NCI-H82 treated with DMSO at 0.1 percent for 48 hours (cell line): ENCODE measurements around the gene CTU2.

Experiments used
- DNase-seq: peaks from one replicate; lab custom pipeline; 2025; ENCODE audit not compliant: unreplicated experiment; lab: John Stamatoyannopoulos, UW

CTU2 gene

GRCh38 chr16:88726981-88727380 lies 20.7 kb downstream of the CTU2 start:
- no peak for DNase-seq

- DNase-seq, result no peak
Observed at GRCh38 chr16:88727871-88728270, 21.6 kb downstream of the CTU2 start.

- no peak for DNase-seq
Observed at GRCh38 chr16:88730632-88731607, 24.6 kb downstream of the CTU2 start.

GRCh38 chr16:88731699-88732098 lies 25.4 kb downstream of the CTU2 start:
- DNase-seq, result no peak

GRCh38 chr16:88732172-88732960 lies 26.1 kb downstream of the CTU2 start:
- DNase-seq, result no peak

GRCh38 chr16:88732961-88733294 lies 26.6 kb downstream of the CTU2 start:
- DNase-seq, result no peak

GRCh38 chr16:88733630-88734360 lies 27.5 kb downstream of the CTU2 start:
- DNase-seq, result no peak

- no peak for DNase-seq
Observed at GRCh38 chr16:88734361-88734728, 28.0 kb downstream of the CTU2 start.

- DNase-seq, result no peak
Observed at GRCh38 chr16:88735121-88735520, 28.8 kb downstream of the CTU2 start.

- no peak for DNase-seq
Observed at GRCh38 chr16:88735616-88736015, 29.3 kb downstream of the CTU2 start.

- DNase-seq, result no peak
Observed at GRCh38 chr16:88736088-88736487, 29.8 kb downstream of the CTU2 start.

- no peak for DNase-seq
Observed at GRCh38 chr16:88736496-88736895, 30.2 kb downstream of the CTU2 start.

GRCh38 chr16:88737298-88738150 lies 31.2 kb downstream of the CTU2 start:
- DNase-seq, result no peak

- no peak for DNase-seq
Observed at GRCh38 chr16:88738151-88739084, 32.1 kb downstream of the CTU2 start.

- no peak for DNase-seq
Observed at GRCh38 chr16:88739139-88739976, 33.1 kb downstream of the CTU2 start.

- DNase-seq, result no peak
Observed at GRCh38 chr16:88739977-88740726, 33.8 kb downstream of the CTU2 start.

- DNase-seq, result no peak
Observed at GRCh38 chr16:88740727-88741055, 34.4 kb downstream of the CTU2 start.

GRCh38 chr16:88741368-88741767 lies 35.1 kb downstream of the CTU2 start:
- DNase-seq, result no peak
